Midbrain (tissue), 1 donor: ENCODE data around the gene PDCD1LG2.
"Not testable (repeated sequence)": the region's sequence is repeated elsewhere in the genome, so short reads cannot be mapped to it uniquely, and the experiment has no call there.

Source experiments
- DNase-seq: peaks from one replicate; lab custom pipeline; 2025; lab: John Stamatoyannopoulos, UW

The PDCD1LG2 gene

GRCh38 chr9:5566054-5566618, 55.8 kb downstream of the PDCD1LG2 start:
- DNase-seq: no peak

GRCh38 chr9:5568868-5569267, 58.5 kb downstream of the PDCD1LG2 start:
- DNase-seq: no peak

- no peak for DNase-seq
These were observed 59.1 kb downstream of the PDCD1LG2 start for GRCh38 chr9:5569409-5569808.

GRCh38 chr9:5569891-5570290, 59.6 kb downstream of the PDCD1LG2 start:
- DNase-seq: no peak

- no peak for DNase-seq
These were observed 61.4 kb downstream of the PDCD1LG2 start for GRCh38 chr9:5571629-5572232.

GRCh38 chr9:5574097-5574496, 63.8 kb downstream of the PDCD1LG2 start:
- DNase-seq: no peak

- no peak for DNase-seq
These were observed 64.7 kb downstream of the PDCD1LG2 start for GRCh38 chr9:5575000-5575399.

- no peak for DNase-seq
These were observed 66.9 kb downstream of the PDCD1LG2 start for GRCh38 chr9:5577225-5577624.

GRCh38 chr9:5578018-5578697, 67.8 kb downstream of the PDCD1LG2 start:
- no peak for DNase-seq

GRCh38 chr9:5578698-5579085, 68.4 kb downstream of the PDCD1LG2 start:
- no peak for DNase-seq

GRCh38 chr9:5579881-5580280, 69.5 kb downstream of the PDCD1LG2 start:
- DNase-seq: no peak

- DNase-seq: no peak
These were observed 70.3 kb downstream of the PDCD1LG2 start for GRCh38 chr9:5580650-5581049.

GRCh38 chr9:5581706-5582105, 71.4 kb downstream of the PDCD1LG2 start:
- DNase-seq: not testable (repeated sequence)

- no peak for DNase-seq
These were observed 72.5 kb downstream of the PDCD1LG2 start for GRCh38 chr9:5582835-5583195.

- no peak for DNase-seq
These were observed 76.1 kb downstream of the PDCD1LG2 start for GRCh38 chr9:5586391-5586802.

- no peak for DNase-seq
These were observed 76.7 kb downstream of the PDCD1LG2 start for GRCh38 chr9:5587024-5587423.

GRCh38 chr9:5592231-5592630, 81.9 kb downstream of the PDCD1LG2 start:
- no peak for DNase-seq

- DNase-seq: no peak
These were observed 82.6 kb downstream of the PDCD1LG2 start for GRCh38 chr9:5592904-5593303.

GRCh38 chr9:5593904-5594303, 83.6 kb downstream of the PDCD1LG2 start:
- no peak for DNase-seq

GRCh38 chr9:5596173-5596572, 85.8 kb downstream of the PDCD1LG2 start:
- DNase-seq: no peak

GRCh38 chr9:5608298-5609225, 98.2 kb downstream of the PDCD1LG2 start:
- DNase-seq: peak; percentile 24

- no peak for DNase-seq
These were observed 98.9 kb downstream of the PDCD1LG2 start for GRCh38 chr9:5609226-5609596.

- no peak for DNase-seq
These were observed 100.2 kb downstream of the PDCD1LG2 start for GRCh38 chr9:5610491-5610890.
